Superior temporal gyrus (tissue), 1 donor: ENCODE measurements around the gene STEAP2.
"Not testable (repeated sequence)": the region's sequence is repeated elsewhere in the genome, so short reads cannot be mapped to it uniquely, and the experiment has no call there.

Experiments
- DNase-seq: peaks from one replicate; pipeline ENCODE4 v3.0.0-alpha.2; 2016; ENCODE audit errors: extremely low spot score

STEAP2 gene

GRCh38 chr7:90233569-90233968, 22.0 kb downstream of the STEAP2 start:
- DNase-seq = no peak

GRCh38 chr7:90236721-90237289, 25.3 kb downstream of the STEAP2 start:
- no peak for DNase-seq

- DNase-seq = no peak
These were observed 26.5 kb downstream of the STEAP2 start for GRCh38 chr7:90238022-90238421.

- no peak for DNase-seq
These were observed 27.0 kb downstream of the STEAP2 start for GRCh38 chr7:90238583-90238982.

- no peak for DNase-seq
These were observed 27.5 kb downstream of the STEAP2 start for GRCh38 chr7:90239050-90239449.

GRCh38 chr7:90239625-90240228, 28.2 kb downstream of the STEAP2 start:
- no peak for DNase-seq

GRCh38 chr7:90242369-90243168, 31.0 kb downstream of the STEAP2 start:
- no peak for DNase-seq

GRCh38 chr7:90243556-90243955, 32.0 kb downstream of the STEAP2 start:
- DNase-seq = no peak

- no peak for DNase-seq
These were observed 33.0 kb downstream of the STEAP2 start for GRCh38 chr7:90244565-90244908.

GRCh38 chr7:90244909-90245851, 33.6 kb downstream of the STEAP2 start, which contains the start of gene CFAP69:
Gene CFAP69 (plus strand): TSS chr7:90245174. CDS start chr7:90245425, 251 bp downstream.
- peak; percentile 93 for DNase-seq

- DNase-seq = no peak
These were observed 34.6 kb downstream of the STEAP2 start for GRCh38 chr7:90246171-90246570.

- DNase-seq = no peak
These were observed 37.2 kb downstream of the STEAP2 start for GRCh38 chr7:90248706-90249105.

- DNase-seq = no peak
These were observed 39.2 kb downstream of the STEAP2 start for GRCh38 chr7:90250601-90251303.

- no peak for DNase-seq
These were observed 39.7 kb downstream of the STEAP2 start for GRCh38 chr7:90251304-90251635.

- DNase-seq = not testable (repeated sequence)
These were observed 44.5 kb downstream of the STEAP2 start for GRCh38 chr7:90256011-90256410.

GRCh38 chr7:90256778-90257177, 45.2 kb downstream of the STEAP2 start:
- DNase-seq = peak; percentile 38

GRCh38 chr7:90261441-90261840, 49.9 kb downstream of the STEAP2 start:
- no peak for DNase-seq

- peak; percentile 65 for DNase-seq
These were observed 50.9 kb downstream of the STEAP2 start for GRCh38 chr7:90262438-90262837.

- DNase-seq = no peak
These were observed 55.3 kb downstream of the STEAP2 start for GRCh38 chr7:90266808-90267207.

- no peak for DNase-seq
These were observed 55.8 kb downstream of the STEAP2 start for GRCh38 chr7:90267263-90267858.

- DNase-seq = no peak
These were observed 57.6 kb downstream of the STEAP2 start for GRCh38 chr7:90269163-90269562.
